H1 (cell line): ENCODE data around the gene CLEC18B. TPM values are rescaled to one million over a fixed set of nuclear protein-coding genes. Genes with fewer than 3 reads are reported as not detected.

Source experiments
- CTCF ChIA-PET: fragments of 300-600 bp; sonication (Branson Sonifier 250); formaldehyde crosslinking; loops from one replicate; lab custom pipeline; 2021; ENCODE audit not compliant: partially characterized antibody; lab: Charles Lee
- POLR2A ChIA-PET: fragments of 300-600 bp; sonication (Branson Sonifier 250); formaldehyde crosslinking; loops from one replicate; lab custom pipeline; 2021; ENCODE audit warnings: inconsistent platforms; ENCODE audit not compliant: partially characterized antibody; lab: Charles Lee
- DNase-seq, 2 experiments: peaks; one replicate each; pipeline versions ENCODE4 v3.0.0 to v3.0.0-alpha.2; 2010 to 2022; ENCODE audit warnings: low spot score in 2 of 2, low read depth in 1 of 2, mixed read lengths in 1 of 2
- FAIRE-seq: peaks from 2 replicates; lab custom pipeline; 2011; peaks lifted over from hg19 to GRCh38; lab: Jason Lieb, UNC
- H2AFZ ChIP-seq: 2 replicates; pipeline ENCODE4 v1.8.1; 2012; ENCODE audit warnings: low read length, inconsistent platforms
- H2AK5ac ChIP-seq: 2 replicates; pipeline ENCODE4 v1.6.1; 2013; ENCODE audit warnings: low read depth, low read length
- H2BK120ac ChIP-seq: replicated peaks from 2 replicates; pipeline ENCODE3; 2013; ENCODE audit warnings: low read depth, low read length, inconsistent platforms
- H2BK12ac ChIP-seq: 2 replicates; pipeline ENCODE4 v1.6.1; 2013; ENCODE audit warnings: low read depth, low read length
- H2BK15ac ChIP-seq: 2 replicates; pipeline ENCODE4 v1.6.1; 2013; ENCODE audit warnings: low read length
- H2BK20ac ChIP-seq: 2 replicates; pipeline ENCODE4 v1.6.1; 2013; ENCODE audit warnings: low read length
- H2BK5ac ChIP-seq: 2 replicates; pipeline ENCODE4 v1.6.1; 2013; ENCODE audit warnings: low read depth, low read length
- H3K14ac ChIP-seq: 2 replicates; pipeline ENCODE4 v1.6.1; 2013; ENCODE audit warnings: inconsistent platforms; ENCODE audit not compliant: insufficient read length
- H3K18ac ChIP-seq: 2 replicates; pipeline ENCODE4 v1.6.1; 2013; ENCODE audit warnings: low read length; ENCODE audit errors: extremely low read depth
- H3K23ac ChIP-seq: 2 replicates; pipeline ENCODE4 v1.6.1; 2013; ENCODE audit warnings: inconsistent platforms; ENCODE audit not compliant: insufficient read length
- H3K23me2 ChIP-seq: 2 replicates; pipeline ENCODE4 v1.6.1; 2013; ENCODE audit warnings: low read depth, low read length
- H3K27ac ChIP-seq: 2 replicates; pipeline ENCODE4 v1.6.1; 2011; ENCODE audit warnings: low read depth, low read length, inconsistent platforms
- H3K27me3 ChIP-seq, 4 experiments: replicated peaks in 1 of 4; 1 replicate in 1 of 4; 2 replicates in 3 of 4; pipeline versions ENCODE4 v1.6.1 to v1.8.1; 2011 to 2013; ENCODE audit warnings: low read length in 3 of 4, mild to moderate bottlenecking in 3 of 4, inconsistent platforms in 2 of 4, mixed read lengths in 2 of 4, moderate library complexity in 1 of 4; ENCODE audit not compliant: control insufficient read depth in 3 of 4, insufficient read depth in 3 of 4; ENCODE audit errors: extremely low read depth in 1 of 4
- H3K36me3 ChIP-seq, 4 experiments: 2 replicates each; pipeline versions ENCODE4 v1.6.1 to v1.8.1; 2011 to 2013; ENCODE audit warnings: mild to moderate bottlenecking in 4 of 4, low read length in 3 of 4, moderate library complexity in 2 of 4, control low read depth in 1 of 4, inconsistent platforms in 1 of 4; ENCODE audit not compliant: insufficient read depth in 4 of 4, control insufficient read depth in 2 of 4
- H3K4ac ChIP-seq: replicated peaks from 2 replicates; pipeline ENCODE3; 2013; ENCODE audit warnings: low read length, low read depth, mixed read lengths, inconsistent platforms; ENCODE audit not compliant: insufficient read length
- H3K4me1 ChIP-seq, 4 experiments: replicated peaks in 1 of 4; 1 replicate in 1 of 4; 2 replicates in 3 of 4; pipeline versions ENCODE4 v1.6.1 to v1.8.1; 2011 to 2013; ENCODE audit warnings: low read length in 3 of 4, inconsistent platforms in 2 of 4, mixed read lengths in 1 of 4; ENCODE audit not compliant: insufficient read depth in 4 of 4, control insufficient read depth in 3 of 4
- H3K4me2 ChIP-seq, 2 experiments: 2 replicates each; pipeline versions ENCODE4 v1.6.1 to v1.8.1; 2011 to 2013; ENCODE audit warnings: low read depth in 2 of 2, low read length in 2 of 2, control low read depth in 1 of 2, inconsistent platforms in 1 of 2, mild to moderate bottlenecking in 1 of 2; ENCODE audit not compliant: insufficient read depth in 1 of 2
- H3K4me3 ChIP-seq, 4 experiments: fragments of 200-600, 300-600 bp in 1 of 4; sonication (generic), shearing (Covaris generic), sonication (Bioruptor Twin) in 1 of 4; 2 replicates each; pipeline versions ENCODE4 v1.5.1 to v1.8.1; 2011 to 2016; ENCODE audit warnings: low read length in 4 of 4, low read depth in 3 of 4, control low read depth in 2 of 4, inconsistent platforms in 2 of 4, mild to moderate bottlenecking in 2 of 4, mixed read lengths in 1 of 4, moderate library complexity in 1 of 4; ENCODE audit not compliant: insufficient read depth in 2 of 4; ENCODE audit errors: extremely low read depth in 1 of 4
- H3K56ac ChIP-seq: replicated peaks from 2 replicates; pipeline ENCODE3; 2013; ENCODE audit warnings: low read depth, mild to moderate bottlenecking, mixed read lengths, low read length, inconsistent platforms; ENCODE audit not compliant: insufficient read length
- H3K79me1 ChIP-seq: 2 replicates; pipeline ENCODE4 v1.6.1; 2013; ENCODE audit warnings: low read depth, low read length, control low read depth
- H3K79me2 ChIP-seq, 2 experiments: 2 replicates each; pipeline versions ENCODE4 v1.6.1 to v1.8.1; 2012 to 2013; ENCODE audit warnings: low read length in 2 of 2, mild to moderate bottlenecking in 2 of 2, inconsistent platforms in 1 of 2; ENCODE audit not compliant: insufficient read depth in 2 of 2, control insufficient read depth in 1 of 2
- H3K9ac ChIP-seq, 4 experiments: replicated peaks in 1 of 4; 1 replicate in 1 of 4; 2 replicates in 3 of 4; pipeline versions ENCODE4 v1.6.1 to v1.8.1; 2011 to 2013; ENCODE audit warnings: low read depth in 3 of 4, low read length in 3 of 4, control low read depth in 2 of 4, mild to moderate bottlenecking in 2 of 4, moderate library complexity in 2 of 4, inconsistent platforms in 1 of 4; ENCODE audit errors: extremely low read depth in 1 of 4
- H3K9me3 ChIP-seq, 2 experiments: 2 replicates each; pipeline versions ENCODE4 v1.6.1 to v1.8.1; 2012 to 2013; ENCODE audit warnings: mild to moderate bottlenecking in 2 of 2, moderate library complexity in 2 of 2, control low read depth in 1 of 2, inconsistent platforms in 1 of 2, low read depth in 1 of 2, low read length in 1 of 2, mixed read lengths in 1 of 2; ENCODE audit not compliant: insufficient read depth in 2 of 2
- H4K20me1 ChIP-seq, 2 experiments: replicated peaks in 1 of 2; 2 replicates each; pipeline versions ENCODE3 to v1.8.1; 2011 to 2013; ENCODE audit warnings: inconsistent platforms in 2 of 2, low read length in 2 of 2, mild to moderate bottlenecking in 1 of 2; ENCODE audit not compliant: insufficient read depth in 2 of 2, control insufficient read depth in 1 of 2
- H4K5ac ChIP-seq: 2 replicates; pipeline ENCODE4 v1.6.1; 2013; ENCODE audit warnings: low read length, low read depth, mixed read lengths, inconsistent platforms; ENCODE audit not compliant: insufficient read length
- H4K8ac ChIP-seq: 2 replicates; pipeline ENCODE4 v1.8.0; 2013; ENCODE audit warnings: mild to moderate bottlenecking, moderate library complexity, low read length, inconsistent platforms; ENCODE audit not compliant: insufficient read depth; ENCODE audit errors: extremely low read depth
- H4K91ac ChIP-seq: replicated peaks from 2 replicates; pipeline ENCODE3; 2013; ENCODE audit warnings: low read length, mixed read lengths, inconsistent platforms; ENCODE audit not compliant: insufficient read length
- BCL11A ChIP-seq, 2 experiments: IDR thresholded peaks; one replicate each; pipeline ENCODE4 v1.6.1; 2011; ENCODE audit warnings: low read depth in 2 of 2, low read length in 2 of 2, mild to moderate bottlenecking in 2 of 2
- JUN ChIP-seq: IDR thresholded peaks from 2 replicates; pipeline ENCODE4 v1.6.1; 2011; ENCODE audit warnings: low read depth, mild to moderate bottlenecking, improper control_type of control experiment, low read length
- WGBS, 2 experiments: shearing (Covaris generic) in 1 of 2; methylation state at CpG; one replicate each; pipeline versions ENCODE4 v1.1.6 to v1.1.7; 2013 to 2015; ENCODE audit warnings: low lambda C conversion rate in 2 of 2, mixed read lengths in 2 of 2, inconsistent platforms in 1 of 2, low coverage in 1 of 2, missing lambda C conversion rate in 1 of 2; ENCODE audit not compliant: insufficient replicate concordance in 2 of 2, insufficient coverage in 1 of 2, insufficient read length in 1 of 2; ENCODE audit errors: extremely low coverage in 1 of 2, missing lambda C conversion rate in 1 of 2; 5-methylcytosine and 5-hydroxymethylcytosine counted together
- polyA plus RNA-seq, 7 experiments: library from polyadenylated mRNA; depleted of rRNA in 3 of 7; stranded (reverse) in 5 of 7; unstranded in 2 of 7; fragments of >200 nt in 5 of 7; fragments of 200-250 nt in 2 of 7; gene quantifications; 1 replicate in 5 of 7; 2 replicates in 1 of 7; 4 replicates in 1 of 7; pipeline versions ENCODE4 v1.2.1 to v1.2.3, GENCODE V29; 2011 to 2013; ENCODE audit warnings: missing spikeins in 2 of 7, mixed read lengths in 2 of 7
- total RNA-seq: library from RNA; stranded (reverse); fragmentation: NEBNext Ultra II Directional; extraction: Animal tissue kit (Norgen Biotek cat#: 25700); gene quantifications from 2 replicates; pipeline ENCODE4 v1.2.1, GENCODE V29; 2021

CLEC18B gene
- total and polyA plus RNA-seq, 2 of the 8 experiments (the other 6 are each of a cell fraction or from before 2014, with no cell fraction given): 0.11 TPM; not detected in 1

GRCh38 chr16:74447578-74447977 lies 26.3 kb upstream of the CLEC18B start:
- ChIA-PET POLR2A (no interaction called here), CTCF (no interaction called here)
- no peaks in the 10 kb centered on the region for H3K79me2 ChIP-seq
- H2BK5ac ChIP-seq: no peak overlapping the region
- H2BK120ac ChIP-seq: no peak overlapping the region
- DNase-seq (no peak), FAIRE-seq (no peak)
- no peak overlapping the region for H2AFZ ChIP-seq
- no peak overlapping the region for H2BK15ac ChIP-seq
- H3K4ac ChIP-seq: no peak overlapping the region
- H3K27me3 ChIP-seq: no peaks in the 10 kb centered on the region
- H3K79me1 ChIP-seq: no peaks in the 10 kb centered on the region
- H3K14ac ChIP-seq: no peak overlapping the region
- H4K5ac ChIP-seq: no peak overlapping the region
- no peak overlapping the region for H3K23ac ChIP-seq
- H3K9me3 ChIP-seq: no peaks in the 10 kb centered on the region
- H2AK5ac ChIP-seq: no peak overlapping the region
- no peak overlapping the region for H3K18ac ChIP-seq
- H3K27ac ChIP-seq: no peak overlapping the region
- no peaks in the 10 kb centered on the region for H3K4me1 ChIP-seq
- no peak overlapping the region for H3K4me2 ChIP-seq
- WGBS, 2 experiments: 94% methylated on average over 5 of the region's 5 CpGs; no CpG with 5 or more reads in 1 of the 2 experiments
- no peak overlapping the region for H2BK12ac ChIP-seq
- H3K23me2 ChIP-seq: no peaks in the 10 kb centered on the region
- H4K8ac ChIP-seq: no peak overlapping the region
- no peak overlapping the region for H2BK20ac ChIP-seq
- H3K36me3 ChIP-seq: peaks cover 0 to 18% (median 10%) of the 10 kb centered on the region in 4 experiments; a peak in 6 of 8 replicates
- no peak overlapping the region for H3K9ac ChIP-seq
- H4K91ac ChIP-seq: no peak overlapping the region
- H4K20me1 ChIP-seq: no peaks in the 10 kb centered on the region
- H3K56ac ChIP-seq: no peak overlapping the region
- no peak overlapping the region for H3K4me3 ChIP-seq
- no peak for TF ChIP-seq JUN
- TF ChIP-seq BCL11A (IDR thresholded peaks at IDR 0.05; ENCODE audit: low read depth in 2 of 2, low read length in 2 of 2): no peak
